GM21515 (cell line): ENCODE data around the gene FOXK1.

Source experiments
- ATAC-seq: cut with Tn5 transposase; IDR thresholded peaks from one replicate; pipeline ENCODE4 v1.9.1; 2021; ENCODE audit not compliant: unreplicated experiment

The FOXK1 gene

DNA sequence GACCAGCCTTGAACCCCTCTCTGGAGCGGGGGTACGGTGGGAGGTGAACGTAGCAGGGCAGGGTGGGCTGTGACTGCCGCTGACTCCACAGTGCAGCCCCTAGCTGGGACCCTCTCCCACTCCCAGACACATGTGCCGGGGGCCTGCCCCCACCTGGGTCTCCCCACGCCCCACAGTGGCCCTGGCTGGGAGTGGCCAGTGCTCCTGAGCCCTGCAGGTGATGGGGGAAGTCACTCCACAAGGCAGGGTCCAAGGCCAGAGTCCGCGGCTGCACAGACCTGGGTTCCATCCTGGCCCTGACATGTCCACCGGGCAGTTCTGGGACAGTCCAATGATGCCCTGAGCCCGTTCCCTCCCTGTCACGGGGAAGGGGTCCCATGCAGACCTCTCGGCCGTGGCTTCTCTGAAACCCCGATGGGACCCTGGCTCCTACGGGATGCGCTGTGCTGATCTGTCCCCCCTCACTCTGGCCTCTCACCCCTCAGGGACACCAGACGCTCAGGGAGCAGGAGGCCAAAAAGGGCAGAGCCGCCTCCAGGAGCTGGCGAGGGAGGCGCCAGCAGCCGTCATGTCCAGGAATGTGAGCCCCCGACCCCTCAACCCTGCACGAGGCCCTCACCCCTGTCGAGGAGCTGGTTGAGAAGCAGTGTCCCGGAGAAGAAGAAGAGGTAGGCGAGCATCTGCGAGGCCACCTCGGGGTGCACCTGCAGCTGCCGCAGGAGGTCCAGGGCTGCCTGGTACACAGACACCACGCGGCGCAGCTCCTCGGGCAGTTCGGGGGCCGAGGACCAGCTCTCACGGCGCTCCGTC, 133.7 kb downstream of the FOXK1 start:
- no peak for ATAC-seq

- ATAC-seq, result no peak
These were observed 134.5 kb downstream of the FOXK1 start for GRCh38 chr7:4816419-4817080.

- ATAC-seq, result no peak
These were observed 135.2 kb downstream of the FOXK1 start for GRCh38 chr7:4817178-4817901.

DNA sequence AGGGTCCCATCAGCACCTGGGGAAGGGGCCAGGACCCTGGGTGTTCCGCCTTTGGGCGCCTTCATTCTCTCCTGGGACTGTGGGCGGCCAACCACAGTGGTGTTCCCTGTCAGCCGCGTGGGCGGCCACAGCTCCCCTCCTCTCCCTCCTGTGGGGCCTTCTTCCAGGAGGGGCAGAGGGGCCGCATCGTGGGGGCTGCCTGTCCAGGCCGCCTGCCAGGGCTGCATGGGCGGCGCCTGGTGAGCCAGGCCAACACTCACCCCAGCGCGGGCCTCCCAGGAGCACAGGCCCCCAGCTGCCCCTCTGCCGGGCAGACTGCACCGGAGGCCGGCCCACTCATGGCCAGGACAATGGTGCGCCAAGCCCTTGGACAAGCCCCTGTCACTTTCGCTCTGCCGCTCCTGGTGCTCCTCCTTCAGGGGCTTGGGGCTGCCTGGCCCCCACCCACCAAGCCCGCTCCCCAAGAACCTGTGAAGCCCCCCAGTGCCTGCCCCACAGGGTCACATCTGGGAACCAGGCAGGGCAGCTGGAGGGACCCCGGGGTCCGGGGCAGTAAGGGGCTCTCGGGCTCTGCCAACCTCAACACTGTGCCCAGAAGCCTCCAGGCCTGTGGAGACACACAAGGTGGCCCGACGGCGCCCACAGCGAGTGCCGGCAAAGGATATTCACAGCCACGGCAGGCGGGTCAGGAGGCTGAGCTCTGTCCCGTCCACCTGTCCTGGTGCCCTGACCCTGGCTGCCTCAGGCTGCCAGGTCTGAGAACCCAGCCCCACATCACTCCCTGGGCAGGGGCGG, 136.1 kb downstream of the FOXK1 start:
- no peak for ATAC-seq

DNA sequence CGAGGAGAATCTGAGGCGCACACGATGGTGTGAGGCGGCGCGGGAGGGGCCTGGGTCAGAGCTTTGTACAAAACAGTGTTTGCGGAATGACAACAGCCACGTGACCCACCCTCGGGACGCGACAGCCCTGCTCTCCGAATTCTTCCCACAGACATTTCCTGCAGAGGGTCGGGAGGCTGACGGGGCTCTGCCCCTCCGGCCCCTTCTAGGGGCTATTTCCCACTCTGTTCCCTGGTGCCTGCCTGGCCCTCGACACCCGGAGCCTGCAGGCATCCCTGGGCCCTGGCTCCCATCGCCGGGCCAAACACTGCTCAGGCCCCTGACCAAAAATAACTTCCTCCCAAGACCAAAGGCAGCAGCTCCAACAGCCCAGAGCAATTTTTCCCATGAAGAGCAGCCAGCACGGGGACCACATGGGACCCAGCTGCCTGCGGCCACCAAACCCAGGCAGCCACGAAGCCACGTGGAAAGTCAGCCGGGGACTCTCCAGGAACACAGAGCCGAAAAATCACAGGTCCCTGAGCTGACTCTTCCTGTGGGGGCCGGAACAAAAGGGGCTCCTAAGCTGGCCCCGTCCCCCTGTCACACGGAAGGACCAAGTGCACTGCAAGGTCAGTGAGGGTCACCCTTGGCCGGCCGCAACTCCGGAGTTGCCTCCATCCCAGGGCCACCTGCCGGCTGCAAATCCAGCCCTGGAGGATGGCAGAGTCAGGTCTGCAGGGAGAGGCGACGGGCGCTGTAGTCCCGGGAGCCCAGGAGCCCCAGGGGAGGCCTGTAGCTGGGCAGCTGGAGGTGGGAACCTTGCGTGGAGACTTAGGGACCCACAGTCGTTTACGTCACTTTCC, 137.7 kb downstream of the FOXK1 start:
- ATAC-seq, result no peak

DNA sequence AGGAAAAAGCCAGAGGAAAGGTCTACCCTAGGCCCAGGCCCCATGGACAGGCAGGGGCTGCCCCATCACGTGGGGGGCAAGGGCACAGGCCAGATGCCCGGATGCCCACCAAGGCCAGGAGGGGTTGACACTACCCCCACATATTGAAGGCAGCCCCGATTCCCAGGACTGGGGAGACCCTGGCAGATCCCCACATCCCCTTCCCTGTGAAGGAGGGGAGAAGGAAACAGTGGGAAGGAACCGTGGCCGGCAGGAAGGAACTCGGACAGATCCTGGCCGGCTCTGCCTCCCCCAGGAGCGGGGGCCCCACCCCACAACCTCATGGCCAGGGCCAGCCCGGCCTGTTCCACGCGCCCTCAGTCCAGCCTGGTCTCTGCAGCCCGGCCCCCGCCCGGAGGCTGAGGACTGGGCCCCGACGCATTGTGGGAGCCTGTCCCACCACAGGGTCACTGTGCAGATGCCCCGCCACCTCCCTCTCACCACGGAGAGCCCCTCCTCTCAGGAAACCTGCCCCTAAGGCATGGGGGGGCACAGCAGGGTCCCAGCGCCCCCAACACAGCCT, 138.4 kb downstream of the FOXK1 start:
- no peak for ATAC-seq
